ENCODE measurements around the gene PCSK1N. TPM values are rescaled to one million over a fixed set of nuclear protein-coding genes. Genes with fewer than 3 reads are reported as not detected.
"Not testable (repeated sequence)": the region's sequence is repeated elsewhere in the genome, so short reads cannot be mapped to it uniquely, and the experiment has no call there.

Gene PCSK1N
- total RNA-seq (2014; rRNA removed; shearing (Covaris generic)) (0.89 and 3.1 TPM in 2 replicates), polyA plus RNA-seq (2016; fragmentation: Nextera tagmentation; extraction: Ambion mirVana) (1.4 and 2.1 TPM in 2 replicates)

GRCh38 chrX:48835524-48836329 lies at the start of gene PCSK1N:
Gene PCSK1N (minus strand): TSS chrX:48835610. CDS start chrX:48835532, 78 bp downstream.
- H3K36me3 ChIP-seq (ENCODE audit: low read depth), result no peaks in the 10 kb centered on the region
- H3K27ac ChIP-seq, result no peak within 1 kb of the TSS
- H3K79me2 ChIP-seq (ENCODE audit: insufficient read depth), result no peaks in the 10 kb centered on the region
- no peak within 1 kb of the TSS for H3K9ac ChIP-seq
- no peak within 1 kb of the TSS for H3K4me2 ChIP-seq (ENCODE audit: unreplicated experiment)
- no peaks in the 10 kb centered on the region for H3K9me3 ChIP-seq (ENCODE audit: low read depth)
- H3F3A ChIP-seq (ENCODE audit: insufficient read depth), result no peaks in the 10 kb centered on the region
- DNase-seq, result no peak
- in situ Hi-C loops (cut with MboI), result no loop called here
- H3K4me1 ChIP-seq (ENCODE audit: insufficient read depth), result no peaks in the 10 kb centered on the region
- H3K27me3 ChIP-seq (replicated peaks; ENCODE audit: insufficient read depth), result 0 out of 2 replicates have a peak, but pooled peaks cover 4% of the 10 kb centered on the region
- H3K4me3 ChIP-seq, result 0 out of 2 replicates have a peak within 1 kb of the TSS, but pooled peaks have one; percentile 15
- WGBS, 2 experiments (ENCODE audit: low coverage in 1 of 2, low lambda C conversion rate in 2 of 2, missing lambda C conversion rate in 2 of 2), result 12 to 27% methylated on average over 8 to 17 of the region's 35 CpGs
- TF ChIP-seq EZH2 (IDR thresholded peaks at IDR 0.05; ENCODE audit: insufficient read depth, poor library complexity, severe bottlenecking), result no peak
- TF ChIP-seq EZH2phosphoT487 (IDR thresholded peaks at IDR 0.05; ENCODE audit: insufficient read depth, low read depth), result no peak
- H3K9me2 ChIP-seq (ENCODE audit: insufficient read depth), result no peaks in the 10 kb centered on the region
- H4K20me1 ChIP-seq (ENCODE audit: insufficient read depth), result no peaks in the 10 kb centered on the region
- H2AFZ ChIP-seq, result no peak within 1 kb of the TSS

- in situ Hi-C loops (cut with MboI), result no loop called here
- no peaks in the 10 kb centered on the region for H3K27me3 ChIP-seq (replicated peaks; ENCODE audit: insufficient read depth)
- H3K79me2 ChIP-seq (ENCODE audit: insufficient read depth), result no peaks in the 10 kb centered on the region
- no peaks in the 10 kb centered on the region for H3F3A ChIP-seq (ENCODE audit: insufficient read depth)
- no peak overlapping the region for H3K4me3 ChIP-seq
- TF ChIP-seq EZH2 (IDR thresholded peaks at IDR 0.05; ENCODE audit: insufficient read depth, poor library complexity, severe bottlenecking), result no peak
- TF ChIP-seq EZH2phosphoT487 (IDR thresholded peaks at IDR 0.05; ENCODE audit: insufficient read depth, low read depth), result no peak
- H3K9me3 ChIP-seq (ENCODE audit: low read depth), result no peaks in the 10 kb centered on the region
- H3K4me2 ChIP-seq (ENCODE audit: unreplicated experiment), result no peak overlapping the region
- H3K9me2 ChIP-seq (ENCODE audit: insufficient read depth), result no peaks in the 10 kb centered on the region
- peak; percentile 6 for DNase-seq
- no peaks in the 10 kb centered on the region for H3K4me1 ChIP-seq (ENCODE audit: insufficient read depth)
- no peaks in the 10 kb centered on the region for H4K20me1 ChIP-seq (ENCODE audit: insufficient read depth)
- no peak overlapping the region for H2AFZ ChIP-seq
- no peak overlapping the region for H3K27ac ChIP-seq
- no peak overlapping the region for H3K9ac ChIP-seq
- 38 to 42% methylated on average over 9 to 10 of the region's 10 CpGs for WGBS, 2 experiments (ENCODE audit: low coverage in 1 of 2, low lambda C conversion rate in 2 of 2, missing lambda C conversion rate in 2 of 2)
- H3K36me3 ChIP-seq (ENCODE audit: low read depth), result no peaks in the 10 kb centered on the region
These were observed 48.3 kb upstream of the PCSK1N start for GRCh38 chrX:48883729-48884128.

GRCh38 chrX:48876944-48877343 lies 41.5 kb upstream of the PCSK1N start:
- H4K20me1 ChIP-seq (ENCODE audit: insufficient read depth); H3K9me2 ChIP-seq (ENCODE audit: insufficient read depth); H3K4me3 ChIP-seq; H3K36me3 ChIP-seq (ENCODE audit: low read depth); DNase-seq; H3K4me2 ChIP-seq (ENCODE audit: unreplicated experiment); H3K9ac ChIP-seq; H3K27ac ChIP-seq; H3K79me2 ChIP-seq (ENCODE audit: insufficient read depth); H3K27me3 ChIP-seq (replicated peaks; ENCODE audit: insufficient read depth); H3K9me3 ChIP-seq (ENCODE audit: low read depth); H3K4me1 ChIP-seq (ENCODE audit: insufficient read depth); in situ Hi-C loops (cut with MboI); H2AFZ ChIP-seq; H3F3A ChIP-seq (ENCODE audit: insufficient read depth): not testable (repeated sequence)
- WGBS, 2 experiments (ENCODE audit: low coverage in 1 of 2, low lambda C conversion rate in 2 of 2, missing lambda C conversion rate in 2 of 2), result 46 to 60% methylated on average over 3 to 4 of the region's 4 CpGs

GRCh38 chrX:48872017-48872416 lies 36.6 kb upstream of the PCSK1N start:
- WGBS, 2 experiments (ENCODE audit: low coverage in 1 of 2, low lambda C conversion rate in 2 of 2, missing lambda C conversion rate in 2 of 2), result 0 to 43% methylated on average over 1 to 2 of the region's 2 CpGs
- H3K4me1 ChIP-seq (ENCODE audit: insufficient read depth); H3K79me2 ChIP-seq (ENCODE audit: insufficient read depth); H3K27me3 ChIP-seq (replicated peaks; ENCODE audit: insufficient read depth); H3K4me2 ChIP-seq (ENCODE audit: unreplicated experiment); in situ Hi-C loops (cut with MboI); H3K36me3 ChIP-seq (ENCODE audit: low read depth); DNase-seq; H3K4me3 ChIP-seq; H3K27ac ChIP-seq; H2AFZ ChIP-seq; H3F3A ChIP-seq (ENCODE audit: insufficient read depth); H4K20me1 ChIP-seq (ENCODE audit: insufficient read depth); H3K9me2 ChIP-seq (ENCODE audit: insufficient read depth); H3K9ac ChIP-seq; H3K9me3 ChIP-seq (ENCODE audit: low read depth): not testable (repeated sequence)
